Heart left ventricle (tissue), 13 donors: ENCODE results near the gene WDPCP.

ENCODE experiments used
- POLR2A ChIP-seq, 2 donors: fragments of 450-650 bp; IDR thresholded peaks; one replicate each; pipeline ENCODE4 v1.6.1; 2017; ENCODE audit warnings: antibody characterized with exemption in 2 of 2, mild to moderate bottlenecking in 2 of 2, moderate library complexity in 2 of 2
- TF ChIP-seq, protein P1 (sequence below), 12 donors: fragments of 200-600 bp; sonication (generic) in 4 of 12; IDR thresholded peaks; one replicate each; pipeline versions ENCODE4 v1.5.0 to v1.8.0; 2018 to 2022; ENCODE audit warnings: antibody characterized with exemption in 12 of 12, mild to moderate bottlenecking in 5 of 12
- donor health status: ischemic (EF 13 %, LVEDD 7.1; RV severe dilation, severe dysfunction).
- donor health status: DM: no; HTN: yes; CAD: no.
- donor health status: DM: no; HTN: no; CAD: no.
- donor health status: ischemic (EF 25% LVEDD 6.9; RV normal size, moderate dysfunction).
- donor health status: ischemic (EF 25% LVEDD 5.7; RV mildly dilated, moderate dysfunction).
- donor health status: ischemic (EF 35%, LVEDD 5.7; RV mildly dilated, moderate dysfunction).
- donor health status: nonischemic (EF 11% LVEDD 7.7; RV severe dilation, severe dysfunction).
- donor health status: DM: yes; HTN: yes; CAD: no.
- donor health status: PGD.
- donor health status: ischemic (EF 29% LVEDD 5.4; RV normal size, mild dysfunction).
- donor health status: nonischemic (EF 23%, LVEDD 6.1; RV moderate dilation, normal function).

DNA sequence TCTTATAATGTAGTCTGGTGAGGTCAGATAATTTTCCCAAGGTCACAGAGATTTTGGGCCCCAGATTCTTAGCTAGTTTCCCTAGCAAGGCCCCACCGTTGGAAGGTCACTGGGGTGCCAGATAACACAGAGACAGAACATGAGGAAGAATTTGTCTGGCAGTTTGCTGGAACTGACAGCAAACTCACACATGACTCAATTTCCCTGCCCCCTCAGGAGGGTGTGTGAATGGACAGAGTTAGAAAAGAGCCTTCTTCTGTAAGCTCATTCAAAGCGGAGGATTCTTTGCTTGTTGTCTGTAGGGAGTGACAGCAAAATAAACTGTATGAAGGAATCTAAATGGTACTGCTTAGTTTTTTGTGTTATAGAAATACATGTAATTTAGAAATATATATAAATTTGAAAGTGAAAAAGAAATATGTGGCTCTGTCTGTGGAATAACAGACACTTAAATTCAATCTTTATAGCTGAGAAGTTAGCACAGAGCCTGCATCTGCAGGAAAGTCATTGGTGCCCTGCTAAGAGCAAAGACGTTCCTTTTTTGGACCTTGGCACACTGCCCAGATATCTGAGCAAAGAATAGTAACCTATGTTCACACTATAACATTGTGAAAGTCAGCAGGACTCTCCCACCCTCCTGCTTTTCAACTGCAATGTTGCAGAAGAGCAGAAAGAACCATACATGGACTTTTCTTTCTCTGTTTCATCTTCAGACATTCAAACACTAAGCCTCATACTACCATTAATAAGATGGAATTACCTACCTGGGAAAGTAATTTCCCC lies 2.5 kb upstream of the WDPCP start:
- no peak for TF ChIP-seq POLR2A (IDR thresholded peaks at IDR 0.05)
- TF ChIP-seq, protein P1, sequence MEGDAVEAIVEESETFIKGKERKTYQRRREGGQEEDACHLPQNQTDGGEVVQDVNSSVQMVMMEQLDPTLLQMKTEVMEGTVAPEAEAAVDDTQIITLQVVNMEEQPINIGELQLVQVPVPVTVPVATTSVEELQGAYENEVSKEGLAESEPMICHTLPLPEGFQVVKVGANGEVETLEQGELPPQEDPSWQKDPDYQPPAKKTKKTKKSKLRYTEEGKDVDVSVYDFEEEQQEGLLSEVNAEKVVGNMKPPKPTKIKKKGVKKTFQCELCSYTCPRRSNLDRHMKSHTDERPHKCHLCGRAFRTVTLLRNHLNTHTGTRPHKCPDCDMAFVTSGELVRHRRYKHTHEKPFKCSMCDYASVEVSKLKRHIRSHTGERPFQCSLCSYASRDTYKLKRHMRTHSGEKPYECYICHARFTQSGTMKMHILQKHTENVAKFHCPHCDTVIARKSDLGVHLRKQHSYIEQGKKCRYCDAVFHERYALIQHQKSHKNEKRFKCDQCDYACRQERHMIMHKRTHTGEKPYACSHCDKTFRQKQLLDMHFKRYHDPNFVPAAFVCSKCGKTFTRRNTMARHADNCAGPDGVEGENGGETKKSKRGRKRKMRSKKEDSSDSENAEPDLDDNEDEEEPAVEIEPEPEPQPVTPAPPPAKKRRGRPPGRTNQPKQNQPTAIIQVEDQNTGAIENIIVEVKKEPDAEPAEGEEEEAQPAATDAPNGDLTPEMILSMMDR (IDR thresholded peaks at IDR 0.05): no peak
